Activated T-cell treated with anti-CD3 and anti-CD28 coated beads for 4 hours (primary cell): Measurements from ENCODE around the gene COLGALT1.

ENCODE experiments used
- DNase-seq: peaks from one replicate; pipeline ENCODE4 v3.0.0-alpha.2; 2020

Gene COLGALT1

GRCh38 chr19:17602217-17602616 is 46.8 kb downstream of the COLGALT1 start:
- no peak for DNase-seq

- DNase-seq = no peak
Measured at GRCh38 chr19:17602872-17603510, 47.5 kb downstream of the COLGALT1 start.

- DNase-seq = no peak
Measured at GRCh38 chr19:17604372-17605025, 49.0 kb downstream of the COLGALT1 start.

DNA sequence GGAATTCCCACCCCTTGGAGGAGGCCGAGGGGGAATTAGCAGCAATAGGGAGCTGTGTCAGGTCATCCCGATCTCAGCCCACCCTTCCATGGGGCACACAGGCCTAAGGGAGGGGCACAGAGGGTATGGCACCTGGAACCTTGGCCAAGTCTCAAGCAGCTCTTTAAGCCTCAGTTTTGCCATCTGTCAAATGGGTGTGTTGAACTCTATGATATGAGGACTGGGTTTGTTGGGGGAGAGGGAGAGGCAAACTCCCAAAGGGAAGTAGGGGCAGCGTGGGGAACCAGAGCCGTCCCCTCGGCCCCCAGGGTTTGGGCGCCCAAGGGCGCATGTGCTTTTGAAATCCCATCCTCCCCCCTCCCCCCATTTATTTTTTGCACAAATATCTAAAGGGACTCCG is 49.7 kb downstream of the COLGALT1 start:
- no peak for DNase-seq

DNA sequence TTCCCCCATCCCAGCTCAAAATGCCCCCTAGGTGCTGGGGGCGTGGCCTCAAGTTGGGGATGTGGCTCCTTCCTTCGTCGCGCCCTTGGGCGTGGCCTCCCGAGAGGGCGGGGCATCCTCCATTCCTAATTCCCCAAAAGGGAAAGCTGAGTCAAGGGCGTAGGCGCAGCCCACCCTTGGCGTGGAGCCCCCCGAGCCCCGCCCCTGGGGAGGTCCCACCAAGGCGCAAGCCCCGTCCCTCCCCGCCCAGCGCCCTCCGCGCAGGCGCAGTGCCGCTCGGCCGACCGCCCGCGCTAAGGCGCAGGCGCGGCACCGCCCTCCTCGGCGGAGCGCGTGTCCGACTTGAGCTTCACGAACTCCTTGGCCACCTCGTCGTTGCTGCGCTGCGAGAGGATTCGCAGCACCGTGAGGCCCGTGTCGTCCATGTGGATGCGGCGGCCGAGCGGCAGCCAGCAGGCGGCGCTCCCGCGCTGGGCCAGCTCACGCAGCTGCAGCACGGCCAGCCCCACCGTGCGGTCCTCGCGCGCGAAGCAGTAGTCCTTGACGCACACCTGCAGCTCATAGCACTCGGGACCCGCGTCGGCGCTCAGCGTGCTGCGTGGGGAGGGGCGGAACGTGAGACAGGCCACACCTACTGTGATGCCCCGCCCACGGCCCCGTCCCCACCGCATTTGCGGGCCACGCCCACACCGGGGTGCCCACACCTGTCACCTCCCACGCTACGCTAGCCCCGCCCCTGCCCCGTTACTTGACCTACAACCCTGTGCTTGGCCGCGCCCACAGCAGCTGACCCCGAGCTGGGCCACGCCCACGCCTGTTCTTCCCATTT is 50.5 kb downstream of the COLGALT1 start:
- peak; percentile 82 for DNase-seq

DNA sequence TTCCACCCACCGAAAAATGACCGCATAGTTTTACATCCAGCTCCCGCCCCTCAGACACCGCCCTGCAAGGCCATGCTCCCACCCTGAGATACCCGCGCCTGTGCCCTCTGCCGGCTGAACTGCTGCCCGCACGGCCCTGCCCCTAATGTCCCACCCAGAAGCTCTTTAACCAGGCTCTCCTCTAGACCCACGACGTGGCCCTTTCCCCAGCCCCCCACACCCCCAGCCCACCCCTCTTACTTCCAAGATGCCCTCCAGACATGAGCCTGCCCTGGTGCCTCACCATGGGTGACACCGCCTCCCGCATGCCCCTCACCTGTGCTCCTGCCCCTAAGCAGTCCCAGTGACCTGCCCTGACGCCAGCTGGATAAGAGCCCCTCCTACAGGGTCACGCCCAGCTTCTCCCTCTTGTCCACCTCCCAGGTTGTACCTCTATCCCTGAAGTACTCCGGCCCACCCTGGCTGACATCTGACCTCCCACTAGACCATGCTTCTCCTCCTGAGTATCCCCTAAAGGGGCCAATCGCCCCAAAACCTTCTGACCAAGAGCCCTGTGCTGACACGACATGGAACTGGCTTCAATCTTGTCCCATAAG is 51.2 kb downstream of the COLGALT1 start:
- no peak for DNase-seq

DNA sequence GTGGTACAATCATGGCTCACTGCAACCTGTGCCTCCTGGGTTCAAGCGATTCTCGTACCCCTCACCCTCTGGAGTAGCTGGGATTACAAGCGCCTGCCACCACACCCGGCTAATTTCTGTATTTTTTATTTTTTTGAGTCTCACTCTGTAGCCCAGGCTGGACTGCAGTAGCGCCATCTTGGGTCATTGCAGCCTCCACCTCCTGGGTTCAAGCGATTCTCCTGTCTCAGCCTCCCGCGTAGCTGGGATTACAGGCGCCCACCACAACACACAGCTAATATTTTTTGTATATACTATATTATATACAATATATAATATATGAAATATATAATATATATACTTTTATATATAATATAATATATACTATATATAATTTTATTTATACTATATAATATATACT is 52.5 kb downstream of the COLGALT1 start:
- no peak for DNase-seq

- DNase-seq = no peak
Measured at GRCh38 chr19:17610384-17610783, 54.9 kb downstream of the COLGALT1 start.

DNA sequence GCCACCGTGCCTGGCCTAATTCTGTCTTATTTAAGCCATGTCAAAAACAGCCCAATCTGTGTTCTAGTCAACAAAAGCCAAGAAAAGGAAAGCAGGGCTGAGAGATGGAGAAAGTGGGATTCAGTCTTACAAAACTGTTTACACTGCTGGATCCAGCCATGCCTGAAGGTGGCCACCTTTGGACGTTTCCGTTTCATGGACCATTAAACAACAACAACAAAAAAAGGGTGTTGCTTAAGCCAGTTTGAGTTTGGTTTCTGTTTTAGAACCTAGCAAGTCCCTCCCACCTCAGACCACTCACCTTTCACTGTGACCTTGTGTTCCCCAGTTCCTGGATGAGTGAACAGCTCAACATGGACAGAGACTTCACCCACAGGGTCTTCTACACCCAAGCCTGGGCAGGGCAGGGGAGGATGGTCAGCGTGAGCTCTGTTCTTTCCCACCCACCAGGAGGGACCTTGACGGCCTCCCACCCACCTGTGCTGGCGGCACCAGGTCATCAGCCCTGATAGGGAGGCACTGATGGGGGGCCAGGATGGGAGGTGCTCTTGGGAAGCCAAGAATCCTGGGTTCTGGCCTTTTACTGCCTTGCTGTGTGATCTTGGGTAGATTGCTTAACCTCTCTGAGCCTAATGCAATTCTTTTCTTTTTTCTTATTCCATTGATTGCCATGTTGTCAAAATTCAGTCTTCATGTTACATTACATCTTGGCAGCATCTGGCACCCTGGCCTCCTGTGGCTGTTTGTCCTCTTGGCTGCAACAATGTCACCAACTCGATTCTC is 56.2 kb downstream of the COLGALT1 start:
- DNase-seq = no peak

DNA sequence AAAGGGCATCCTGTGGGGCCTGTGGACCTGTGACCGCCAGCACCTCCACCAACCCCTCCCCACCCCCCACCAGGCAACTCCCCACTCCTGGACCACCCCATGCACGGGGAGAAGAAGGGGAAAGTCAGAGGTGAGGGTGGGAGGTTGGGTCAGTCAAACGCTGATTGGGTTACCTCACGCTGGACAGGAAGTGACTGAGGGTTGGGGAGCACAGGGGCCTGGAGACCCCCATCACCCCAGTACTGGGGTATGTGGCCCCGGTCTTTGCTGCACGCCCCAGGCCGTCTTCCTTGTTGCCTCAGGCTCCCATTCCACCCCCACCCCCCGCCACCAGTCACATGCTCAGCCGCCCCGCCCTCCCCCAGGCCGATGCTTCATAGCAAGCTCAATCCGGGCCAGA is 59.0 kb downstream of the COLGALT1 start:
- no peak for DNase-seq

DNA sequence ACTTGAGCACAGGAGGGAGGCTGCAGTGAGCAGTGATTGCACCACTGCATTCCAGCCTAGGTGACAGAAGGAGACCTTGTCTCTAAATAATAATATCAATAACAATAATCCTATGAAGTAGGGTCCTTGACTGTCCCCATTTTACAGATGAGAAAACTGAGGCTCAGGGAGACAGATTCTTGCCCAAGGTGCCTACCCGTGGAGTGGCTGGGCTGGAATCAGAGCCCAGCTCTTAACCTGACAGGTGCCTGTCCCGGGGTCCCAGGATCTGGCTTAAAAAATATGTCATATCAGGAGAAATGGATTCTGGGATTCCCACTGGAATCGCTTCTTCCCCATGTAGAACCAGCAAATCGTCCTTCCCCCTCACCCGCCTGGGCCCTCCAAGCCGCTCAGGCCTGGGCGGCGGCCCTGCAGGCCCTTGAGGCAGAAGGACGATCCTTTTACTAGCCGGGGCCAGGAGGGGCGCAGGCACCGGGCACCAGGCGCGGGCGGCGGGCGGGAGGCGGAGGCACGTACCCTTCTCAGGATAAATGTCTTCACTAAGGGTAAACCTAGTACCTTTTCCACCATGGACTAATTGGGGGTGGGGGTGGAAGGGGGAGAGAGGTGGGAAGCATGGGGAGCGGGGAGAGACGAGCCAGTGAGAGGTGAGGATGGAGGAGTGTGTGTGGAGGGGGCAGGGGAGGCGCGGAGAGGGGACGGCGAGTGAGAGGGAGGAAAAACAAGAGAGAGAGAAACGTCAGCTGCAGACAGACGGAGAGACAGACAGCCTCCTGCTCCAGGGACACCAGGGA is 60.6 kb downstream of the COLGALT1 start:
- no peak for DNase-seq

- DNase-seq = no peak
Measured at GRCh38 chr19:17616686-17616960, 61.2 kb downstream of the COLGALT1 start.

DNA sequence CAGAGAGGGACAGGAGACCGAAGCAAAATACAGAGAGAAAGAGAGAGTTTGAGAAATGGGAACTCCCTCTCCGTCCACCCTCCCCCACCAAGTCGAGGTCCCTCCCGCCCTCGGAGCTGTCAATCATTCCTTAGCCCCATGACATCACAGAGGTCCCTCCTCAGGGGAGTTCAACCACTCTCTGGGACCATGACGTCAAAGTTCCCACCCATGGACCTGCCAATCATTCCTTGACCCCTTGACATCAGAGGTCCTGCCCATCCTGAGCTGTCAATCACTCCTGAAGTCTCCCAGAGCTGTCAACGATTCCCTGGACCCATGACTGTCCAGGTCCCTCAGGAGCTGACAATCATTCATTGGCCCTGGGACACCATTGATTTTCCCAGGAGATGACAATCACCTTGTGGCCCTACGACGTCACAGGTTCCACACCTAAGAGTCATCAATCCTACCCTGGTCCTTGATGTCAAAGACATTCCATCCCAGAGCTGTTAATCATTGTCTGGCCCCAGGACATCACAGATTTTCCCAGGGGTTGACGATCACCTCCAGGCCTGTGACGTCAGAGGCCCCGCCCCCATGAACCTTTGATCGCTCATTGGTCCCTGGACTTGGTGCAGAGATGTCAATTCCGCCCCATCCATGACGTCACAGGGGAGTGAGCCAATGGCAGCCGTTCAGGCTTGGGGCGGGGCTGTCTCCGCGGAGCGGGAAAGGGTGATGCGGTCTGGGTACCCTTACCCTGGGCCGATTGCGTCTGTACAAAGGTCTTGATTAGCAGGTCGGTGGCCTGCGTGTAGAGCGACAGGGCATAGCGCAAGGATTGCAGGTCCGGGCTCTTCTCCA is 61.7 kb downstream of the COLGALT1 start:
- DNase-seq = no peak

- DNase-seq = no peak
Measured at GRCh38 chr19:17617807-17618192, 62.4 kb downstream of the COLGALT1 start.

DNA sequence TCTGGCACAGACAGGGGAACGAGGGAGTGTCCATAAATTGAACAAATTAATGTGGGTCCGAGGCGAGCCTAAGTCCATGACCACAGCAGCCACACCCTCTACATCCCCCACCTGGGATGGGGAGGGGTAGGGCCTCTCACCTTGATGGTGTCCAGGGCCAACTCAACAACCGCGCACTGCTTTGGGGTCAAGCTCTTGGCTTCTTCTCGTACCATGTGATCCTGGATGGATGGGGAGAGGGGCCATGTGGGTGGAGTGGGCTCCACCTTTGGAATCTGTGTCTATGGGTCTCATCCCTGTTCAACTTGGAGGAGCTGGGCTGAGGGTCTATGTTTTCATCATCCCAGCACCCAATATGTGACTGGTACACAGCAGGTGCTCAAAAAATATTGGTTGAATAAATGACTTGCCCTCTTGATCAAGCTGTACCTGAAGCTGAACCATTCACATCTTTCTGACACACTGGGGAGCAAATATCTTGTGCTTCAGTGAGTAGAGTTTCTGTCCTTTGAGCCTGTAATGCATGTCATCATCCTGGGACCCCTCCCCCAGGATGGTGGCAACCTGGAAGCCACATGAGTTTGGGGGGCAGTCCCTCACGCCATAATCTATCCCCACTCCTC is 62.9 kb downstream of the COLGALT1 start:
- no peak for DNase-seq

- DNase-seq = no peak
Measured at GRCh38 chr19:17618936-17619335, 63.5 kb downstream of the COLGALT1 start.

DNA sequence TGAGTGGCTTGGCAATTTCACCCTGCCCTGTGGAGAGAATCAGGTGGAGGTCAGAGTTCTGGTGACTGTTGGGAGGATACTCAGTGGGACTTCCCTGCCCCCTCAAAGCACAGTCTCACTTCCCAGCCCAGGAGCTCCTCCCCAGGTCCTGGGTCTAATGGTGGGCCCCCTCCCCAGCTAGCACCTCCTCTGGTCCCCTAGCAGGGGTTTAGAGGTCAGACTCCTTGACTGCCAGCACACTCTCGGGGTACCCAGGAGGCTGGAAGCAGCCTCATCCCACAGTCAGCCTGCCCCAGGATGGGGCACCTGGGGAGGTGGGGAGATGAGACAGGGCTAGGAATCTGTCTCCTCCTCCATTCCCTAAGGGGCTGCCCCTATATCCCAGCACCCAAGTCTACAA is 65.2 kb downstream of the COLGALT1 start:
- DNase-seq = no peak

DNA sequence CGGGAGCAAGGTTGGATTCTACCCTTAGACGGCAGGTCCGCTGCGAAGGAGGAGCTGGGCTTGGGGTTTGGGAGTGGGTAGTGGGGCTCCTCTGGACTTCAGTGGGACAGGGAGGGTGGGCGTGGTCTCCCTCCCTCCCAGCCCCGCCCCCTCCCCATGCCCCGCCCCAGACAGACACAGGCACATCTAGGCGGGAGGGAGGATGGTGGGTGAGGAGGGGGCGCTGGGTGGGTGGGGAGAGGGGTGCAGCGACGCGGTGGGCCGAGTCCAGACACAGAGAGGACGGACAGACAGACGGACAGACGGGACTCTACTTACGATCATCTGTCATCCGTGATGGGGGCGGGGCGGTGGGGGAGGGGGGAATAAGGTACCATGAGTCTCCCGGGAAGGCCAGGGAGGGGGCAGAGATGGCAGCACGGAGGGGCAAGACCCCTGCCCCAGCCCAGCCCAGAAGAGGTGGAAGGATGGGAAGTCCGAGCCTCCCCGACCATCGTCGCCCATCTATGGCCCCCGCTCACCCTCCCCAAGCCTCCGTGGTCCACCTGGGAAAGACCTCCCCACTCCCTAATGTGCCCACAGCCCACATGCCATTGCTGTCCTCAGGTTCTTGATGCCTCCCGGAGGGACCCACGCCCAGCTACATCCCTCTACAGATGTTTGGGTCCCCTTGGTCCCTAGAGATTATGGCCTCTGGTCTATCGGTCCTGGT is 67.9 kb downstream of the COLGALT1 start:
- no peak for DNase-seq

DNA sequence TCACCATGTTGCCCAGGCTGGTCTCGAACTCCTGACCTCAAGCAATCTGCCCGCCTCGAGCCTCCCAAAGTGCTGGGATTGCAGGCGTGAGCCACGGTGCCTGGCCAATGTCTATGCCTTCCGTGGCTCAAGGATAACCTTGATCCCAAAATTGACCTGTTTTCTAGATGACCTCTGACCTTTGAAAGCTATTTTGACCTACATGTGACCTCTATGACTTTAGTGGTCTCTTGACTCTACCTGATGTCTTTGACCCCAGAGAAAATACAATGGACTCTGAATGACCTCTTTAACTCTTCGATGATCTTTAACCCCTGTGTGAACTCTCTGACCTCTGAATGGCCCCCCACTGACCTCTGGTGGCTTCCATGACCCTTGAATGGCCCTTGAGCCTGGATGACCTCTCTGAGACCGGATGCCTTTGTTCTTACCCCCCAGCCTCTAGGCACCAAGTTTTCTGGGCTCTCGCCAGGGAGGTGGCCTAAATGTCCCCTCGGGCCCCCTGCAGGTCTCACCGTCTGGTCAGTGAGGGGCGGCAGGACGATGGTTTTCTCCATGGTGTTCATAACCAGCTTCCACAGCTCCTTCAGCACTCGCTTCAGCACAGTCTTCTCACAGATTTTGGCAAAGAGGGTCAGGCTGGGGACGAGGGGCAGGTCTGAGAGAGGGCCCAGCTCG is 69.0 kb downstream of the COLGALT1 start:
- DNase-seq = no peak

- no peak for DNase-seq
Measured at GRCh38 chr19:17625043-17625442, 69.6 kb downstream of the COLGALT1 start.
